WTC11 (cell line): ENCODE results near the gene RBM44. TPM values are rescaled to one million over a fixed set of nuclear protein-coding genes. Genes with fewer than 3 reads are reported as not detected.

Source experiments
- ATAC-seq: fragments of 200-7000 bp; cut with Tn5 transposase; 2 replicates; pipeline ENCODE4 v1.10.0; 2021; ENCODE audit warnings: mild to moderate bottlenecking, moderate library complexity
- CTCF ChIA-PET: fragments of 300-600 bp; sonication (Branson Sonifier 250); formaldehyde crosslinking; loops from one replicate; lab custom pipeline; 2021; ENCODE audit warnings: antibody characterized with exemption; lab: Charles Lee
- POLR2A ChIA-PET: fragments of 350-600 bp; sonication (Branson Sonifier 250); formaldehyde crosslinking; loops from one replicate; lab custom pipeline; 2021; ENCODE audit warnings: antibody characterized with exemption; lab: Charles Lee
- DNase-seq: peaks from one replicate; pipeline ENCODE4 v3.0.0; 2021; ENCODE audit warnings: low spot score
- H3K27ac Mint-ChIP-seq: 2 replicates; pipeline ENCODE4 v1.8.0; 2021; ENCODE audit warnings: mixed read lengths
- H3K27me3 Mint-ChIP-seq: 2 replicates; pipeline ENCODE4 v1.8.0; 2021; ENCODE audit warnings: low read depth, mild to moderate bottlenecking, moderate library complexity, mixed read lengths
- H3K36me3 Mint-ChIP-seq: 2 replicates; pipeline ENCODE4 v1.8.0; 2021; ENCODE audit warnings: mixed read lengths
- H3K4me1 Mint-ChIP-seq: 2 replicates; pipeline ENCODE4 v1.8.0; 2022; ENCODE audit warnings: mixed read lengths
- H3K4me3 Mint-ChIP-seq: 2 replicates; pipeline ENCODE4 v1.8.0; 2021; ENCODE audit warnings: mild to moderate bottlenecking, moderate library complexity, mixed read lengths
- H3K9me3 Mint-ChIP-seq: 2 replicates; pipeline ENCODE4 v1.8.0; 2021; ENCODE audit warnings: mixed read lengths
- AFF4 ChIP-seq: sonication (generic); formaldehyde crosslinking; IDR thresholded peaks from 2 replicates; pipeline ENCODE4 v1.8.1; 2023; ENCODE audit warnings: mild to moderate bottlenecking, missing genetic modification reagents, borderline replicate concordance
- ATF2 ChIP-seq: sonication (generic); formaldehyde crosslinking; IDR thresholded peaks from 2 replicates; pipeline ENCODE4 v1.8.1; 2022; ENCODE audit warnings: low read depth, missing genetic modification reagents, borderline replicate concordance
- ATF3 ChIP-seq: sonication (generic); formaldehyde crosslinking; conservative IDR thresholded peaks from 2 replicates; pipeline ENCODE4 v1.8.1; 2022; ENCODE audit warnings: mild to moderate bottlenecking, missing genetic modification reagents
- CBFB ChIP-seq: sonication (generic); formaldehyde crosslinking; IDR thresholded peaks from 2 replicates; pipeline ENCODE4 v1.8.1; 2022; ENCODE audit warnings: mild to moderate bottlenecking, low read depth, missing genetic modification reagents
- FOXP4 ChIP-seq: sonication (generic); formaldehyde crosslinking; IDR thresholded peaks from 2 replicates; pipeline ENCODE4 v1.8.0; 2022; ENCODE audit warnings: mild to moderate bottlenecking, missing genetic modification reagents
- GTF2I ChIP-seq: fragments of 250-450 bp; sonication (Bioruptor Pico); conservative IDR thresholded peaks from 2 replicates; pipeline ENCODE4 v1.4.0; 2021; ENCODE audit warnings: mild to moderate bottlenecking
- MAX ChIP-seq: sonication (generic); formaldehyde crosslinking; IDR thresholded peaks from 2 replicates; pipeline ENCODE4 v1.8.0; 2022; ENCODE audit warnings: mild to moderate bottlenecking, missing genetic modification reagents
- MLX ChIP-seq: sonication (generic); formaldehyde crosslinking; IDR thresholded peaks from 2 replicates; pipeline ENCODE4 v1.8.1; 2023; ENCODE audit warnings: mild to moderate bottlenecking, missing genetic modification reagents, moderate library complexity
- NFYB ChIP-seq: sonication (generic); formaldehyde crosslinking; conservative IDR thresholded peaks from 2 replicates; pipeline ENCODE4 v1.8.0; 2022; ENCODE audit warnings: low read depth, missing genetic modification reagents
- NR3C1 ChIP-seq: sonication (generic); formaldehyde crosslinking; conservative IDR thresholded peaks from 2 replicates; pipeline ENCODE4 v1.8.1; 2023; ENCODE audit warnings: low read depth, mild to moderate bottlenecking, missing genetic modification reagents
- OVOL2 ChIP-seq: fragments of 250-450 bp; sonication (Bioruptor Pico); IDR thresholded peaks from 2 replicates; pipeline ENCODE4 v1.9.0; 2021; ENCODE audit warnings: mild to moderate bottlenecking, borderline replicate concordance
- SMAD3 ChIP-seq: sonication (generic); formaldehyde crosslinking; IDR thresholded peaks from 2 replicates; pipeline ENCODE4 v1.8.0; 2022; ENCODE audit warnings: missing genetic modification reagents, mild to moderate bottlenecking, borderline replicate concordance
- SP1 ChIP-seq: sonication (generic); formaldehyde crosslinking; conservative IDR thresholded peaks from 2 replicates; pipeline ENCODE4 v1.8.1; 2022; ENCODE audit warnings: missing genetic modification reagents
- STAT6 ChIP-seq: sonication (generic); formaldehyde crosslinking; conservative IDR thresholded peaks from 2 replicates; pipeline ENCODE4 v1.8.1; 2023; ENCODE audit warnings: mild to moderate bottlenecking, low read depth, missing genetic modification reagents, moderate library complexity
- ZNF121 ChIP-seq: sonication (generic); formaldehyde crosslinking; IDR thresholded peaks from 2 replicates; pipeline ENCODE4 v1.8.0; 2023; ENCODE audit warnings: missing genetic modification reagents
- total RNA-seq: library from RNA; stranded (reverse); gene quantifications from 3 replicates; pipeline ENCODE4 v1.2.3, GENCODE V29; 2021

RBM44 gene
- total RNA-seq, 1 experiment from 2014 or later: 1.3 TPM

GRCh38 chr2:237875256-237876060 lies 76.9 kb downstream of the RBM44 start:
- TF ChIP-seq ZNF121 (no peak), SP1 (CRISPR knock-in tag) (no peak), MAX (no peak), CBFB (CRISPR knock-in tag) (no peak), GTF2I (no peak), OVOL2 (no peak), NR3C1 (no peak), NFYB (CRISPR knock-in tag) (no peak), ATF2 (CRISPR knock-in tag) (no peak), STAT6 (CRISPR knock-in tag) (no peak), FOXP4 (CRISPR knock-in tag) (no peak), MLX (CRISPR knock-in tag) (no peak), SMAD3 (CRISPR knock-in tag) (no peak), ATF3 (no peak), AFF4 (CRISPR knock-in tag) (no peak)
- DNase-seq (no peak), ATAC-seq (no peak)
- peaks cover 7% of the 10 kb centered on the region for H3K4me1 Mint-ChIP-seq
- ChIA-PET CTCF (interaction anchor here (1.1 to 3.1 kb wide), 2 partner anchors 48 to 278 kb away, joined by 3 to 11 read pairs; no protein-coding TSS in a partner anchor), POLR2A (no interaction called here)
- H3K27me3 Mint-ChIP-seq: no peaks in the 10 kb centered on the region
- no peaks in the 10 kb centered on the region for H3K36me3 Mint-ChIP-seq
- H3K9me3 Mint-ChIP-seq: no peaks in the 10 kb centered on the region
- H3K27ac Mint-ChIP-seq: no peak overlapping the region
- no peak overlapping the region for H3K4me3 Mint-ChIP-seq
